Cardiac fibroblast (primary cell): ENCODE measurements around the gene HIVEP3.
"Not testable (repeated sequence)": the region's sequence is repeated elsewhere in the genome, so short reads cannot be mapped to it uniquely, and the experiment has no call there.

Source experiments
- DNase-seq, 2 donors: peaks; one replicate each; pipeline versions ENCODE4 v3.0.0 to v3.0.0-alpha.2; 2010; ENCODE audit warnings: low read depth in 2 of 2
- H3K4me3 ChIP-seq, 2 donors: replicated peaks in 1 of 2; 1 replicate in 1 of 2; 2 replicates in 1 of 2; pipeline ENCODE4 v1.5.1; 2011; ENCODE audit warnings: low read depth in 2 of 2, low read length in 2 of 2, mild to moderate bottlenecking in 2 of 2, moderate library complexity in 1 of 2
- CTCF ChIP-seq: IDR thresholded peaks from one replicate; pipeline ENCODE4 v1.5.1; 2011; ENCODE audit warnings: low read depth, mild to moderate bottlenecking, low read length, inconsistent platforms

The HIVEP3 gene

GRCh38 chr1:41954533-41954944 lies 35.8 kb upstream of the HIVEP3 start:
- H3K4me3 ChIP-seq: no peak overlapping the region
- TF ChIP-seq CTCF: no peak
- DNase-seq: peak; percentile 87 to 92

- no peak for DNase-seq
- no peak overlapping the region for H3K4me3 ChIP-seq
- TF ChIP-seq CTCF: no peak
These were observed 34.6 kb upstream of the HIVEP3 start for GRCh38 chr1:41953291-41953690.

GRCh38 chr1:41952208-41952607 lies 33.5 kb upstream of the HIVEP3 start:
- H3K4me3 ChIP-seq: no peak overlapping the region
- TF ChIP-seq CTCF: no peak
- no peak for DNase-seq

DNA sequence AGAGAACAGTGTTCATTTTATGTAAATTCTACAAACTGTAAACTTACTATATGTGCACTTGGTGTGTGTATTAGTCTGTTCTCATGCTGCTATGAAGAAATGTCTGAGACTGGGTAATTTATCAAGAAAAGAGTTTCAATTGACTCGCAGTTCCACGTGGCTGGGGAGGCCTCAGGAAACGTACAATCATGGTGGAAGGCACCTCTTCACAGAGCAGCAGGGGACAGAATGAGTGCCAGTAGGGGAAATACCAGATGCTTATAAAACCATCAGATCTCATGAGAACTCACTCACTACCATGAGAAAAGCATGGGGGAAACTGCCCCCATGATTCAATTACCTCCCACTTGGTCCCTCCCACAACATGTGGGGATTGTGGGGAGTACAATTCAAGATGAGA lies 32.8 kb upstream of the HIVEP3 start:
- H3K4me3 ChIP-seq, DNase-seq: not testable (repeated sequence)

- no peak for TF ChIP-seq CTCF
- DNase-seq: no peak
- H3K4me3 ChIP-seq: no peak overlapping the region
These were observed 32.1 kb upstream of the HIVEP3 start for GRCh38 chr1:41950820-41951219.

- DNase-seq, H3K4me3 ChIP-seq: not testable (repeated sequence)
These were observed 27.2 kb upstream of the HIVEP3 start for GRCh38 chr1:41945946-41946345.

GRCh38 chr1:41943717-41944116 lies 25.0 kb upstream of the HIVEP3 start:
- DNase-seq: no peak
- H3K4me3 ChIP-seq: no peak overlapping the region
- TF ChIP-seq CTCF: no peak

DNA sequence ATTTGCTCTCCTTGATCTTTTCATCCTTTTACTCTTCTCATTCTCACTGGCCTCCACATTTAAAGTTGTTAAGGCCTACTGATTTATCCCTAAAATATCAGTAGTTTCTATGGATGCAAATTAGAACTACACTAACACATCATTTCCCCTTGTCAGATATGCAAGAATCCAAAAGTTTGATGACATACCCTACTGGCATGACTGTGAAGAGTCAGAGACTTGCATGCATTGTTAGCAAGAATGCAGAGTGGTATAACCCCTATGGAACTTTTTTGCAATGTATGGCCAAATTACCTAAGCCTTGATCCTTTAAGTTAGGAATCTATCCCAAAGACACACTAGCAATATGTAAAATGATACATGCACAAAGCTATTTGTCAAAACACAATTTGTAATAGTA lies 23.6 kb upstream of the HIVEP3 start:
- TF ChIP-seq CTCF: no peak
- H3K4me3 ChIP-seq: no peak overlapping the region
- no peak for DNase-seq
